ENCODE data around the gene DOCK6.

The DOCK6 gene

DNA sequence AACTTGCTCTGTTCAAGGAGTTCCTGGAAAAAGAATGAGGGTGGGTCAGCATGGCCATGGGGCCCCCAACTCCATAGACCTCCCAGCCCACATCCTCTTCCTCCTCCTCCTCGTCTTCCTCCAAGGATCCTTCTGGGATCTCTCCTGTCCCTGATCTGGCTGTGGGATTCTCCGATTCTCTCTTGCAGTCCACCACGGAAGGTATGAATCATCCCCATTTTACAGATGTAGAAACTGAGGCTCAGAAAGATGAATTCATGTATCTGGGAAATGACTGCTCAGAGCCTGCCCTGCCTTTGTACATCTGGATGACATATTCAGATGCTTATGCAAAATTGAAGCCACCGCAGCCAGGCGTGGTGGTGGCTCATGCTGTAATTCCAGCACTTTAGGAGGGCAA, 62.8 kb downstream of the DOCK6 start:
- H4K8ac ChIP-seq (ENCODE audit: low read depth, low read length) = no peak overlapping the region
- DNase-seq (ENCODE audit: low spot score) = no peak
- H2AFZ ChIP-seq (ENCODE audit: low read length) = no peak overlapping the region
- no peak overlapping the region for H3K4ac ChIP-seq (ENCODE audit: low read length)
- H3K4me3 ChIP-seq (ENCODE audit: low read length in 2 of 2) = no peak overlapping the region
- H4K91ac ChIP-seq (ENCODE audit: low read depth, low read length, poor library complexity) = no peak overlapping the region
- H3K9me3 ChIP-seq (replicated peaks in 1 of 2; ENCODE audit: control insufficient read depth in 2 of 2, insufficient read depth in 1 of 2, low read depth in 1 of 2, low read length in 2 of 2) = no peaks in the 10 kb centered on the region
- no peaks in the 10 kb centered on the region for H3K79me1 ChIP-seq (ENCODE audit: low read depth, low read length)
- no peak overlapping the region for H2BK12ac ChIP-seq (ENCODE audit: low read length)
- H2BK15ac ChIP-seq (ENCODE audit: low read length) = peak overlapping the region; percentile 0
- H3K27me3 ChIP-seq (ENCODE audit: control insufficient read depth in 3 of 3, insufficient read depth in 3 of 3, low read depth in 1 of 3, low read length in 3 of 3) = no peaks in the 10 kb centered on the region
- peak overlapping the region; percentile 61 for H2AK5ac ChIP-seq (ENCODE audit: low read depth, low read length)
- H2BK120ac ChIP-seq (ENCODE audit: low read depth, low read length) = peak overlapping the region; percentile 87
- H3K14ac ChIP-seq (ENCODE audit: low read length) = no peak overlapping the region
- H3K9ac ChIP-seq (ENCODE audit: low read depth, low read length, poor library complexity) = no peak overlapping the region
- no peak overlapping the region for H3K23ac ChIP-seq (ENCODE audit: low read depth, low read length, poor library complexity)
- peaks cover 0 to 51% of the 10 kb centered on the region in 2 donors for H3K36me3 ChIP-seq (replicated peaks in 1 of 2; ENCODE audit: control insufficient read depth in 2 of 2, insufficient read depth in 2 of 2, low read length in 2 of 2)
- no peak overlapping the region for H3K18ac ChIP-seq (ENCODE audit: low read length)
- H3K4me1 ChIP-seq (ENCODE audit: control insufficient read depth in 2 of 2, insufficient read depth in 1 of 2, low read depth in 1 of 2, low read length in 2 of 2) = peaks cover 4 to 7% of the 10 kb centered on the region in 2 donors
- WGBS, 2 donors (ENCODE audit: extremely low coverage in 2 of 2, insufficient read length in 2 of 2, insufficient replicate concordance in 1 of 2) = no CpG with 5 or more reads among the region's 5 CpGs
- no peak overlapping the region for H3K27ac ChIP-seq (replicated peaks; ENCODE audit: low read length)
- H3K4me2 ChIP-seq (ENCODE audit: insufficient read depth, low read length, poor library complexity, severe bottlenecking) = no peak overlapping the region
- H2BK5ac ChIP-seq (ENCODE audit: low read length) = no peak overlapping the region

DNA sequence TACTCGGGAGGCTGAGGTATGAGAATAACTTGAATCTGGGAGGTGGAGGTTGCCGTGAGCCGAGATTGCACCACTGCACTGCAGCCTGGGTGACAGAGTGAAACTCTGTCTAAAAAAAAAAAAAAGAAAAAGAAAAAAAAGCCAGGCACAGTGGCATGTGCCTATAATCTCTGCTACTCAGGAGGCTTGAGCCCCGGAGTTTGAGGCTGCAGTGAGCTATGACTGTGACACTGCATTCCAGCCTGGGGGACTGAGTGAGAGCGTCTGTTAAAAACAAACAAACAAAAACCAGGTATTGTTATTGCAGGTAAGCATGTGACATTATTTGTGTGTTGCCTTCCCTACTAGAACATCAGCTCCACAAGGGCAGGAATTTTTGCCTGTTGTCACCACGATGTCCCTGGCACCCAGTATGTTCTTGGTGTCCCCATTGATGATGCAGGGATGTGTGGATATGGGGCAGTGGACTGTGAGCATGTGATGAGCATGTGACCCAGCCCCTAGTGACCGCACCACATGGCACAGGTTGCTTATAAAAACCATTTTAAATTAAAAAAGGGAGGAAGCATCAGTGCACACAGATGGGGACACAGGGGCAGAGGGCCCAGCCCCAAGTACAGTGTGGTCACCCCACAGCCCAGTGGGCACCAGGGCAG, 63.4 kb downstream of the DOCK6 start:
- no peak overlapping the region for H4K8ac ChIP-seq (ENCODE audit: low read depth, low read length)
- no peak overlapping the region for H3K4ac ChIP-seq (ENCODE audit: low read length)
- no peak overlapping the region for H3K23ac ChIP-seq (ENCODE audit: low read depth, low read length, poor library complexity)
- WGBS, 2 donors (ENCODE audit: extremely low coverage in 2 of 2, insufficient read length in 2 of 2, insufficient replicate concordance in 1 of 2) = no CpG with 5 or more reads among the region's 7 CpGs
- H2BK12ac ChIP-seq (ENCODE audit: low read length) = no peak overlapping the region
- H3K4me3 ChIP-seq (ENCODE audit: low read length in 2 of 2) = no peak overlapping the region
- no peaks in the 10 kb centered on the region for H3K79me1 ChIP-seq (ENCODE audit: low read depth, low read length)
- no peak overlapping the region for H3K9ac ChIP-seq (ENCODE audit: low read depth, low read length, poor library complexity)
- H2BK120ac ChIP-seq (ENCODE audit: low read depth, low read length) = peak overlapping the region; percentile 87
- H2BK5ac ChIP-seq (ENCODE audit: low read length) = no peak overlapping the region
- no peak overlapping the region for H2AFZ ChIP-seq (ENCODE audit: low read length)
- no peak overlapping the region for H3K18ac ChIP-seq (ENCODE audit: low read length)
- no peak overlapping the region for H4K91ac ChIP-seq (ENCODE audit: low read depth, low read length, poor library complexity)
- H3K4me2 ChIP-seq (ENCODE audit: insufficient read depth, low read length, poor library complexity, severe bottlenecking) = no peak overlapping the region
- H3K9me3 ChIP-seq (replicated peaks in 1 of 2; ENCODE audit: control insufficient read depth in 2 of 2, insufficient read depth in 1 of 2, low read depth in 1 of 2, low read length in 2 of 2) = no peaks in the 10 kb centered on the region
- H3K27ac ChIP-seq (replicated peaks; ENCODE audit: low read length) = no peak overlapping the region
- peaks cover 0 to 56% of the 10 kb centered on the region in 2 donors for H3K36me3 ChIP-seq (replicated peaks in 1 of 2; ENCODE audit: control insufficient read depth in 2 of 2, insufficient read depth in 2 of 2, low read length in 2 of 2)
- peak overlapping the region; percentile 61 for H2AK5ac ChIP-seq (ENCODE audit: low read depth, low read length)
- peaks cover 4 to 7% of the 10 kb centered on the region in 2 donors for H3K4me1 ChIP-seq (ENCODE audit: control insufficient read depth in 2 of 2, insufficient read depth in 1 of 2, low read depth in 1 of 2, low read length in 2 of 2)
- no peaks in the 10 kb centered on the region for H3K27me3 ChIP-seq (ENCODE audit: control insufficient read depth in 3 of 3, insufficient read depth in 3 of 3, low read depth in 1 of 3, low read length in 3 of 3)
- peak overlapping the region; percentile 0 for H2BK15ac ChIP-seq (ENCODE audit: low read length)
- no peak overlapping the region for H3K14ac ChIP-seq (ENCODE audit: low read length)
- no peak for DNase-seq (ENCODE audit: low spot score)

DNA sequence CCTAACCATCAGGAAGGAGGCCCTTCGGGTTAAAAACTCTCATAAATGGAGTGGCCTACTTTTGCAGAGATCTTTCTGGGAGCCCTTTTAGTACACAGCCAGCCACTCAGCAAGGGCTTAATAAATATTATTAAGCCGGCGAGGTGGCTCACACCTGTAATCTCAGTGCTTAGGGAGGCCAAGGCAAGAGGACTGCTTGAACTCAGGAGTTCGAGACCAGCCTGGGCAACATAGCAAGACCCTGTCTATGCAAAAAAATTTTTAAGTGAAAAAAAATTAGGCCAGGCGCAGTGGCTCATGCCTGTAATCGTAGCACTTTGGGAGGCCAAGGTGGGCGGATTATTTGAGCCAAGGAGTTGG, 64.2 kb downstream of the DOCK6 start:
- H3K9me3 ChIP-seq (replicated peaks in 1 of 2; ENCODE audit: control insufficient read depth in 2 of 2, insufficient read depth in 1 of 2, low read depth in 1 of 2, low read length in 2 of 2) = no peaks in the 10 kb centered on the region
- no peaks in the 10 kb centered on the region for H3K27me3 ChIP-seq (ENCODE audit: control insufficient read depth in 3 of 3, insufficient read depth in 3 of 3, low read depth in 1 of 3, low read length in 3 of 3)
- no peak overlapping the region for H2BK12ac ChIP-seq (ENCODE audit: low read length)
- no peak for DNase-seq (ENCODE audit: low spot score)
- no peaks in the 10 kb centered on the region for H3K79me1 ChIP-seq (ENCODE audit: low read depth, low read length)
- no peak overlapping the region for H3K4me2 ChIP-seq (ENCODE audit: insufficient read depth, low read length, poor library complexity, severe bottlenecking)
- no peak overlapping the region for H3K27ac ChIP-seq (replicated peaks; ENCODE audit: low read length)
- no peak overlapping the region for H4K91ac ChIP-seq (ENCODE audit: low read depth, low read length, poor library complexity)
- no peak overlapping the region for H3K23ac ChIP-seq (ENCODE audit: low read depth, low read length, poor library complexity)
- H3K14ac ChIP-seq (ENCODE audit: low read length) = no peak overlapping the region
- H2BK5ac ChIP-seq (ENCODE audit: low read length) = no peak overlapping the region
- H3K4ac ChIP-seq (ENCODE audit: low read length) = no peak overlapping the region
- H2BK120ac ChIP-seq (ENCODE audit: low read depth, low read length) = no peak overlapping the region
- no peak overlapping the region for H2AFZ ChIP-seq (ENCODE audit: low read length)
- no peak overlapping the region for H2BK15ac ChIP-seq (ENCODE audit: low read length)
- H3K4me1 ChIP-seq (ENCODE audit: control insufficient read depth in 2 of 2, insufficient read depth in 1 of 2, low read depth in 1 of 2, low read length in 2 of 2) = peaks cover 4 to 7% of the 10 kb centered on the region in 2 donors
- H3K36me3 ChIP-seq (replicated peaks in 1 of 2; ENCODE audit: control insufficient read depth in 2 of 2, insufficient read depth in 2 of 2, low read length in 2 of 2) = peaks cover 0 to 59% of the 10 kb centered on the region in 2 donors
- no peak overlapping the region for H3K18ac ChIP-seq (ENCODE audit: low read length)
- no CpG with 5 or more reads among the region's 7 CpGs for WGBS, 2 donors (ENCODE audit: extremely low coverage in 2 of 2, insufficient read length in 2 of 2, insufficient replicate concordance in 1 of 2)
- no peak overlapping the region for H4K8ac ChIP-seq (ENCODE audit: low read depth, low read length)
- no peak overlapping the region for H2AK5ac ChIP-seq (ENCODE audit: low read depth, low read length)
- no peak overlapping the region for H3K9ac ChIP-seq (ENCODE audit: low read depth, low read length, poor library complexity)
- H3K4me3 ChIP-seq (ENCODE audit: low read length in 2 of 2) = no peak overlapping the region

DNA sequence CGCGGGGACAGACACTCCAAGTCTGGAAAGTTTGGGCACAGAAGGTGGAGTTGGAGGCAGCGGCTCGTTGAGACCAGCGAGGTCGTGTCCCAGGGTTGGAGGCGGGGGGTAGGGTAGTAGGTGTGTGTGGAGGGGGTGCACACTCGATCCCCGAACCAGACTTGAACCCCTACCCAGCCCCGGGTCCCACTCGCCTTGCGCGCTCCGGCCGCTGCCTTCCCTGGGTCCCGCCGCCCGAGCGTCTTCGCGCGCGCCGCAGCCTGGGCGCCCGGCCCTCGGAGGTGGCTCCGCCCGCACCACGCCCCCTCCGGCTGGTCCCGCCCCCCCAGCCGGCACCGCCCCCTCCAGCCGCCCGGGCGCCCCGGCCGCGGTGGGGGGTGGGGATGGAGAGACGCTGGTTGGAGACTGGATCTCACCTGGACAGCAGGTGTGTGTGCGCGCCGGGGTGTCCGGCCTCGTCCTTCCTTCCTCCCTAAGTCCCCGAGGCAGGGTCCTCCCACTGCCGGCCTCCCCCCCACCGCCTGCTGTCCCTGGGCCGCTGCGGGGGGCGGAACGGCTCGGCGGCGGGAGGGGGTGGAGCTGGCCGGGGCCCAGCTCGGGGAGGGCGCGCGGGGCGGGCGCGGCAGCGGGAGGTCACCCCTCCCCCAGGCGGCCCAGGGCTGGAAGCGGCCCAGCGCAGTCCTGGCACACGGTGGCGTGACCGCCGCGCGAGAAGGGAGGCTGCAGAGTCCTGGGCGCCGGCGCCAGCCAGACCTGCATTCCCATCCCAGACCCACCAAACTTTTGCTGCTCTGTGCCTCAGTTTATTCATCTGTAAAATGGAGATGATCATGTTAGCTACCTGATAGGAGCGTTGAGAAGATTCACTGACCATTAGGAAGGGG, 64.8 kb downstream of the DOCK6 start, which contains the start of gene KANK2:
TSS of gene KANK2 (minus strand) at position 255 of the 884 bp plus-strand sequence. CDS start 3,034 bp downstream, outside the sequence.
- Histone ChIP-seq H4K91ac (ENCODE audit: low read depth, low read length, poor library complexity) (no peak within 1 kb of the TSS), H3K18ac (ENCODE audit: low read length) (peak within 1 kb of the TSS; percentile 93), H3K27me3 (ENCODE audit: control insufficient read depth in 3 of 3, insufficient read depth in 3 of 3, low read depth in 1 of 3, low read length in 3 of 3) (no peaks in the 10 kb centered on the region), H3K9ac (ENCODE audit: low read depth, low read length, poor library complexity) (peak within 1 kb of the TSS; percentile 86), H3K14ac (ENCODE audit: low read length) (peak within 1 kb of the TSS; percentile 94), H2AK5ac (ENCODE audit: low read depth, low read length) (peak within 1 kb of the TSS; percentile 19), H2BK120ac (ENCODE audit: low read depth, low read length) (peak within 1 kb of the TSS; percentile 28), H3K4me3 (ENCODE audit: low read length in 2 of 2) (peak within 1 kb of the TSS; percentile 68 to 88), H3K4ac (ENCODE audit: low read length) (peak within 1 kb of the TSS; percentile 10), H3K9me3 (replicated peaks in 1 of 2; ENCODE audit: control insufficient read depth in 2 of 2, insufficient read depth in 1 of 2, low read depth in 1 of 2, low read length in 2 of 2) (no peaks in the 10 kb centered on the region), H3K27ac (replicated peaks; ENCODE audit: low read length) (no peak within 1 kb of the TSS), H2BK12ac (ENCODE audit: low read length) (peak within 1 kb of the TSS; percentile 16), H3K23ac (ENCODE audit: low read depth, low read length, poor library complexity) (peak within 1 kb of the TSS; percentile 98), H3K4me2 (ENCODE audit: insufficient read depth, low read length, poor library complexity, severe bottlenecking) (peak within 1 kb of the TSS; percentile 99), H2BK15ac (ENCODE audit: low read length) (peak within 1 kb of the TSS; percentile 64), H3K36me3 (replicated peaks in 1 of 2; ENCODE audit: control insufficient read depth in 2 of 2, insufficient read depth in 2 of 2, low read length in 2 of 2) (peaks cover 0 to 58% of the 10 kb centered on the region in 2 donors), H2BK5ac (ENCODE audit: low read length) (peak within 1 kb of the TSS; percentile 88), H3K79me1 (ENCODE audit: low read depth, low read length) (no peaks in the 10 kb centered on the region), H2AFZ (ENCODE audit: low read length) (peak within 1 kb of the TSS; percentile 94), H3K4me1 (ENCODE audit: control insufficient read depth in 2 of 2, insufficient read depth in 1 of 2, low read depth in 1 of 2, low read length in 2 of 2) (peaks cover 4 to 7% of the 10 kb centered on the region in 2 donors), H4K8ac (ENCODE audit: low read depth, low read length) (no peak within 1 kb of the TSS)
- DNase-seq (ENCODE audit: low spot score) = peak; percentile 74
- no CpG with 5 or more reads among the region's 78 CpGs for WGBS, 2 donors (ENCODE audit: extremely low coverage in 2 of 2, insufficient read length in 2 of 2, insufficient replicate concordance in 1 of 2)

Data from neuronal stem cell (in vitro differentiated cells).